ENCODE measurements around the gene TH.

TH gene

DNA sequence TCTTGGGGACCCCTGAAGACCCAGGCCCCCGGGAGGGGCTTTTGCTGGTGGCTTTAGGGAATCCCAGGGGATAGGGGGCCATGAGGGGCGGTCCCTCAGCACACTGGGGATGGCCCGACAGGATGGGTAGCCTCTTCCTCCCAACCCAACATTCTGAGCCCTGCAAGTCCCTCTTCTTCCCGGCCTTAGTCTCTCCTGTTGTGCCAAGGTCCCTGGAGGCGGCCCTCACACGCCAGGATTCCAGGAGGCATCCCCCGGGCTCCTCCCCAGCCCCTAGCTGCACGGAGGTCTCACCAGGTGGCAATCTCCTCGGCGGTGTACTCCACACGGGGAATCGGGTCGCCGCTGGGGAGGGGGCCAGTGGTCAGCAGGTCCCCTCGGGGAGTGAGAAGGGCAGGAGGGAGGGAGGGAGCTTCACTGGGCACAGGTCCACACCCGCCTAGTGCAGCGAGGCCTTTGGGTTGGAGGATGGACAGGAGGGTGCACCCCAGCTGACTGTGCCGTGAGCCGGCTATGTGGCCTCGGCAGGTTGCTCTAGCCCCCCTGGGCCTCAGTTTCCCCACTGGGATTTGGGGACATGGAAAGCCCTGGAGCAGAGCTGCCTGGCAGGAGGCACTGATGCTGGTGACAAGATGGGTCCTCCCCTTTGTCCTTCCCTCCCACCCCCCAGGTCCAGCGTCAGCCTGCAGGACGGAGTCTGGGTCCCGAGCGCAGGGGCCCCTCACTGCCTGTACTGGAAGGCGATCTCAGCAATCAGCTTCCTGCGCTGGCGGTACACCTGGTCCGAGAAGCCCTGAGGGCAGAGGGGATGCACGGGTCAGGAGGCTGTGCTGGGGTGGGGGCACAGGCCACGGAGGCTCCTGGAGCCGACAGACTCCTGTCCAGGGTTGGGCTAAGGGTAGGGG is 4.2 kb downstream of the TH start:
- DNase-seq (ENCODE audit: extremely low spot score), result no peak
- CTCF ChIA-PET, result interaction anchor here (2.1 to 4.4 kb wide), 2 partner anchors 11 to 15 kb away, joined by 9 to 19 read pairs; no protein-coding TSS in a partner anchor
- POLR2A ChIA-PET, result no interaction called here
- TF ChIP-seq, protein P1, sequence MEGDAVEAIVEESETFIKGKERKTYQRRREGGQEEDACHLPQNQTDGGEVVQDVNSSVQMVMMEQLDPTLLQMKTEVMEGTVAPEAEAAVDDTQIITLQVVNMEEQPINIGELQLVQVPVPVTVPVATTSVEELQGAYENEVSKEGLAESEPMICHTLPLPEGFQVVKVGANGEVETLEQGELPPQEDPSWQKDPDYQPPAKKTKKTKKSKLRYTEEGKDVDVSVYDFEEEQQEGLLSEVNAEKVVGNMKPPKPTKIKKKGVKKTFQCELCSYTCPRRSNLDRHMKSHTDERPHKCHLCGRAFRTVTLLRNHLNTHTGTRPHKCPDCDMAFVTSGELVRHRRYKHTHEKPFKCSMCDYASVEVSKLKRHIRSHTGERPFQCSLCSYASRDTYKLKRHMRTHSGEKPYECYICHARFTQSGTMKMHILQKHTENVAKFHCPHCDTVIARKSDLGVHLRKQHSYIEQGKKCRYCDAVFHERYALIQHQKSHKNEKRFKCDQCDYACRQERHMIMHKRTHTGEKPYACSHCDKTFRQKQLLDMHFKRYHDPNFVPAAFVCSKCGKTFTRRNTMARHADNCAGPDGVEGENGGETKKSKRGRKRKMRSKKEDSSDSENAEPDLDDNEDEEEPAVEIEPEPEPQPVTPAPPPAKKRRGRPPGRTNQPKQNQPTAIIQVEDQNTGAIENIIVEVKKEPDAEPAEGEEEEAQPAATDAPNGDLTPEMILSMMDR (IDR thresholded peaks at IDR 0.05; ENCODE audit: control extremely low read depth, extremely low read depth, low read depth, missing control alignments), result no peak

DNA sequence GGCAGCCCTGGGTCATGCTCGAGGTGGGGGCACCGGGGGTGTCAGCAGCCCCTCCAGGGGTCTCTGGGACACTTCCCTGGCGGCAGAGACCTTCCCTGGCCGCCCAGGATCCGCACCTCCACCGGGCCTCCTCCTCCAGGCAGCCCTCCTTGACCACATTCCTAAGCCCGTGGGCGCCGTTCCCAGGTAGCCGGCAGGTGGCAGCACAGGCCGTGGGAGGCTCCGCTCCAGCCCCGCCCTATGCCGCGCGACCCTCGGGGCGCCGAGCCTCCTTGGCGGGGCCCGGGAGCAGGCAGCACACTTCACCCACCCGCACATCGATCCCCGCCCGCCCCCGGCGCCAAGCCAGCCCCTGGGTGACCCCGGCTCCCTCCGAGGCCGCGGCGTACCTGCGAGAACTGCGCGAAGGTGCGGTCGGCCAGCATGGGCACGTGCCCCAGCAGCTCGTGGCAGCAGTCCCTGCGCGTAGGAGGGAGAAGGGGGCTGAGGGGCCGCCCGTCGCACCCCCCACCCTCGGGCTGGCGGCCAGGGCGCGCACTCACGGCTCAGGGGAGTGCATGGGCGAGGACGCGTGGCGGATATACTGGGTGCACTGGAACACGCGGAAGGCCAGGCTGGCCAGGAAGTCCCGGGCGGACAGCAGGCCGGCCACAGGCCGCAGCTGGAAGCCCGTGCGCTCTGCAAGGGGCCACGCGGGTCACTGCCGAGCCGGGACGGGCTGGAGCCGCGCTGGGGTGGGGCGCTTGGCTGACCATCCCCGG is 5.3 kb downstream of the TH start:
- ChIA-PET CTCF (interaction anchor here (1.1 to 2.1 kb wide), 2 partner anchors 10 to 15 kb away, joined by 5 to 9 read pairs; no protein-coding TSS in a partner anchor), POLR2A (no interaction called here)
- TF ChIP-seq, protein P1 (IDR thresholded peaks at IDR 0.05; ENCODE audit: control extremely low read depth, extremely low read depth, low read depth, missing control alignments), result peak; percentile 41
- peak; percentile 61 for DNase-seq (ENCODE audit: extremely low spot score)

DNA sequence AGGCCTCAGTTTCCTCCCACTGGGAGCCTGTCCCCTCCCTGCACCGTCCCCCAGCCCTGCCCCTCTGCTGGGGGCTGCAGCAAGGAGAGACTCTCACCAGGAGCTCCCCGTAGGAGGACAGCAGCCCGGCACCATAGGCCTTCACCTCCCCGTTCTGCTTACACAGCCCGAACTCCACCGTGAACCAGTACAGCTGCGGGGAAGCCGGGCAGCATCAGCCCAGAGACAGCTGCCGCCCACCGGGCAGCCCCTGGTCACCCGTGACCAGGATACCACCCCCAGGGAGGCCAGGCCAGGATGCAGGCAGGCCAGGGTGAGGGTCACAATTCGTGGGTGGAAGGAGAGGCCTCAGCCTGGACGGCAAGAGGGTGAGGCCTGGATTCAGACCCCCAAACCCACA is 6.0 kb downstream of the TH start:
- DNase-seq (ENCODE audit: extremely low spot score), result no peak
- POLR2A ChIA-PET, result no interaction called here
- TF ChIP-seq, protein P1 (IDR thresholded peaks at IDR 0.05; ENCODE audit: control extremely low read depth, extremely low read depth, low read depth, missing control alignments), result no peak
- CTCF ChIA-PET, result interaction anchor here (1.1 kb wide), 1 partner anchor 14 kb away, joined by 5 read pairs; no protein-coding TSS in a partner anchor

DNA sequence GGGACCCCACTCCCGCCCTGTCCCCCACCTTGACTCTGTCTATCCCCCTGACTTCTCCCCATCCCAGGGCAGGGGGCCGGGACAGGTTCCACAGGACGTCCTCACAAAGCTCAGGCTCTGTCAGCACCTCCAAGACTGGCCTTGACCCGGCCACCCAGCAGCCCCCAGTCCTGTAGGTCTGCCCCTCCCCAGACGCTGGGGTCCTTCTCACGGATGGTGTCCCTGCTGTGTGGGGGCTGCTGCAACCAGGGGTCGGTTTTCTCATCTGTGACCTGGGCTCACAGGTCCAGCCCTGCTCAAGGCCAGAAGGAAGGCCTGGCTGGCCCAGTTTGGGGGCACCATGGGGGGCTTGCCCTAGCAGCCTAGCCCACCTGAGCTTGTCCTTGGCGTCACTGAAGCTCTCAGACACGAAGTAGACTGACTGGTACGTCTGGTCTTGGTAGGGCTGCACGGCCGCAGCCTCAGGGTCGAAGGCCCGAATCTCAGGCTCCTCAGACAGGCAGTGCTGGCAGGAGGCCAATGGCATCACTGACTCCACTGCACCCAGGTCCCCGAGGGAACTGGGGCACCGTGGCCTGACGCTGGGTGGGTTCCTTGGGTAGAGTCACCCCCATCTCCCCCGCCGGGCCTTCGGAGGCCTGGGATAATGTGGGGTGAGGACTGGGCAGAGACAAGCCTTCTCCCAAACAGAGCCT is 6.6 kb downstream of the TH start:
- DNase-seq (ENCODE audit: extremely low spot score), result no peak
- ChIA-PET POLR2A (no interaction called here), CTCF (interaction anchor here (1.1 to 3.3 kb wide), 3 partner anchors 9 to 14 kb away, joined by 3 to 20 read pairs (median 5); no protein-coding TSS in a partner anchor)
- TF ChIP-seq, protein P1 (IDR thresholded peaks at IDR 0.05; ENCODE audit: control extremely low read depth, extremely low read depth, low read depth, missing control alignments), result no peak

DNA sequence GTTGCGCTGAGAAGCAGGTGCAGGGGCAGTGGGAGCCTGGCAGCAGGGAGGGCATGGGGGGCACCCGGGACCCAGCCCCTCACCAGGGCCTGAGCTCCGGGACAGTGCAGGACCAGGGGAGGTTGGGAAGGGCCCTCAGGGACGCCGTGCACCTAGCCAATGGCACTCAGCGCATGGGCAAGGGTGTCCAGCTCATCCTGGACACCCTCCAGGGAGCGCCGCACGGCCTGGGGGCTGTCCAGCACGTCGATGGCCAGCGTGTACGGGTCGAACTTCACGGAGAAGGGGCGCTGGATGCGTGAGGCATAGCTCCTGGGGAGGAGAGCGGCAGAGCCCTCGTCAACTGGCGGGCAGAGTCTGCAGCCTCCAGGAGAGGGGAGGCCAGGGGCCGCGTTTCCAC is 7.5 kb downstream of the TH start:
- ChIA-PET POLR2A (no interaction called here), CTCF (interaction anchor here (1.1 to 3.3 kb wide), 3 partner anchors 10 to 470 kb away, joined by 3 to 20 read pairs (median 4); no protein-coding TSS in a partner anchor)
- no peak for DNase-seq (ENCODE audit: extremely low spot score)
- TF ChIP-seq, protein P1 (IDR thresholded peaks at IDR 0.05; ENCODE audit: control extremely low read depth, extremely low read depth, low read depth, missing control alignments), result no peak
